GM21360 (cell line): ENCODE results near the gene SLC35F4.
"Not testable (repeated sequence)": the region's sequence is repeated elsewhere in the genome, so short reads cannot be mapped to it uniquely, and the experiment has no call there.

Experiments used
- ATAC-seq: cut with Tn5 transposase; IDR thresholded peaks from one replicate; pipeline ENCODE4 v1.9.1; 2021; ENCODE audit warnings: mild to moderate bottlenecking, moderate library complexity; ENCODE audit not compliant: unreplicated experiment

SLC35F4 gene

GRCh38 chr14:57732463-57733285 is 133.2 kb downstream of the SLC35F4 start:
- no peak for ATAC-seq

- no peak for ATAC-seq
Observed at GRCh38 chr14:57729208-57730187, 136.4 kb downstream of the SLC35F4 start.

- ATAC-seq: no peak
Observed at GRCh38 chr14:57725399-57726077, 140.4 kb downstream of the SLC35F4 start.

- not testable (repeated sequence) for ATAC-seq
Observed at GRCh38 chr14:57722141-57722540, 143.8 kb downstream of the SLC35F4 start.

- ATAC-seq: no peak
Observed at GRCh38 chr14:57714487-57714931, 151.4 kb downstream of the SLC35F4 start.

- ATAC-seq: no peak
Observed at GRCh38 chr14:57712698-57713097, 153.2 kb downstream of the SLC35F4 start.

- ATAC-seq: no peak
Observed at GRCh38 chr14:57712102-57712501, 153.8 kb downstream of the SLC35F4 start.

GRCh38 chr14:57709909-57710308 is 156.0 kb downstream of the SLC35F4 start:
- no peak for ATAC-seq

- not testable (repeated sequence) for ATAC-seq
Observed at GRCh38 chr14:57709086-57709485, 156.8 kb downstream of the SLC35F4 start.

GRCh38 chr14:57707219-57707618 is 158.7 kb downstream of the SLC35F4 start:
- no peak for ATAC-seq

GRCh38 chr14:57704763-57705162 is 161.1 kb downstream of the SLC35F4 start:
- ATAC-seq: no peak

GRCh38 chr14:57699947-57700346 is 165.9 kb downstream of the SLC35F4 start:
- no peak for ATAC-seq

GRCh38 chr14:57692671-57693070 is 173.2 kb downstream of the SLC35F4 start:
- ATAC-seq: no peak

GRCh38 chr14:57687416-57687815 is 178.5 kb downstream of the SLC35F4 start:
- ATAC-seq: no peak

- ATAC-seq: no peak
Observed at GRCh38 chr14:57686304-57686703, 179.6 kb downstream of the SLC35F4 start.

- no peak for ATAC-seq
Observed at GRCh38 chr14:57671021-57671420, 194.9 kb downstream of the SLC35F4 start.

GRCh38 chr14:57660208-57660607 is 205.7 kb downstream of the SLC35F4 start:
- no peak for ATAC-seq

GRCh38 chr14:57659052-57659451 is 206.8 kb downstream of the SLC35F4 start:
- ATAC-seq: no peak

GRCh38 chr14:57657487-57657886 is 208.4 kb downstream of the SLC35F4 start:
- no peak for ATAC-seq

- ATAC-seq: no peak
Observed at GRCh38 chr14:57656853-57657252, 209.0 kb downstream of the SLC35F4 start.

GRCh38 chr14:57652769-57653168 is 213.1 kb downstream of the SLC35F4 start:
- no peak for ATAC-seq
